GM19023 (cell line): ENCODE results near the gene FOXF2.

ENCODE experiments used
- ATAC-seq: cut with Tn5 transposase; IDR thresholded peaks from one replicate; pipeline ENCODE4 v1.9.1; 2021; ENCODE audit warnings: mild to moderate bottlenecking, moderate library complexity; ENCODE audit not compliant: unreplicated experiment

FOXF2 gene

DNA sequence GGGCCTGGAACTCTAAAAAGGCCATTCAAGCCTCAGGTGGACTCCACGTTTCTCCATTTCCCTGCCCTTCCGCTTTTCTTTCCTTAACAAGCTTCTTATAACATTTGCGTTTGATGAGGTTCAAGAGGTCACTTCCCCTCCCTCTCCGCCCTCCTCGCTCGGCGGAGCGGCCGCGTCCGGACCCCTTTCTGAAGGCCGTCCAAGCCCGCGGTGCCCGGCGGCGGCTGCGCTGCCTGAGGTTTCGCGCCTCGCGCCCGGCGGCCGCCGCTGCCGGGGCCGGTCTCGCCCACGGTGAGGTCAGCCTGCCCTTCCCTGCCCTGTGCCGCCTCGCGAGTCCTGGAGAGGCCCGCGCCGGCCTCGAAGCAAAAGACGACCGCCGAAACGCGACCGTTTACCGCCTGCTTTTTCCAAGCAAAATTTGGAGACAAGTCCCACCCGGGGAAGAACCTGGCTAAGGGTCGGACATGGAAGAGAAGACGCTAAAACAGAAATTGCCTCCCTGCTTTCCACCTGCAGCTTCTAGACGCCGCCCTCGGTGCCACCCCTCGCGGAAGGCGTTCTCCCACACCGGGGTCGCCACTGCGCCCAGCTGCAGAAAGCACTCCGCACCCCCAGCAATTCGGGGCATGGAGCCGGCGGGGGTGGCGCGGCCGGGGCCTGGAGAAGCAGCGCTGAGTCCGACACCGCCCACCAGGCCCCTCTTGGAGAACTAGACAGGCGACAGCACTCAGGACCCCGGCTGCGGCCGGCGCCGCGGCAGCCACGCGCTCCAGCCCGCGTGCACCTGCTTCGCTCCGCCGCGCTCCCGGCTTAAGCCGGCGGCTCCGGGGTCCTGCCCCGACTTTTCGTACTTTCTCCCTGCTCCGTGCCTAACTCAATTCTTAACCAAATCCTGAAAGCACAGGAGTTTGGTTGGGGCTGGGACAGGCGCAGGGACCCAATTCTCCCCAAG lies 11.0 kb upstream of the FOXF2 start:
- no peak for ATAC-seq

- ATAC-seq = no peak
Observed at GRCh38 chr6:1379017-1379787, 10.2 kb upstream of the FOXF2 start.

DNA sequence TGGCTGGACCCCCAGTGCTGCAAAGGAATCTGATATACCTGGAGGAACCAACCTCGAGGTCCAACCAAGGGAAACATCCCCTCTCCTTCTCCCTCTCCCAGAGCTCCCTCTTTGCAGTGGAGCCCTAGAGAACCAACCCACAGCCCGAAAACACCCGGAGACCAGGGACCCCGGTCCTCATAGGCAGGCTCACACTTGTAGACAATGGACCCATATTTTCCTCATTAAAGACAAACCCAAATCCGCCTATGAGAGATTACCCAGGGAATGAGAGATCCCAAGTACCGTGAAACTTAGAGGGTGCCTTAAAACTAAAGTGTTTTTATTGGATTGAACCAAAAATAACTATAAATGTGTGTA lies 9.6 kb upstream of the FOXF2 start:
- no peak for ATAC-seq

GRCh38 chr6:1380625-1381427 lies 8.6 kb upstream of the FOXF2 start:
- ATAC-seq = no peak

- ATAC-seq = no peak
Observed at GRCh38 chr6:1381481-1382330, 7.7 kb upstream of the FOXF2 start.

GRCh38 chr6:1382331-1382882 lies 7.0 kb upstream of the FOXF2 start:
- no peak for ATAC-seq

- no peak for ATAC-seq
Observed at GRCh38 chr6:1382883-1383728, 6.3 kb upstream of the FOXF2 start.

GRCh38 chr6:1383729-1384548 lies 5.4 kb upstream of the FOXF2 start:
- ATAC-seq = no peak

DNA sequence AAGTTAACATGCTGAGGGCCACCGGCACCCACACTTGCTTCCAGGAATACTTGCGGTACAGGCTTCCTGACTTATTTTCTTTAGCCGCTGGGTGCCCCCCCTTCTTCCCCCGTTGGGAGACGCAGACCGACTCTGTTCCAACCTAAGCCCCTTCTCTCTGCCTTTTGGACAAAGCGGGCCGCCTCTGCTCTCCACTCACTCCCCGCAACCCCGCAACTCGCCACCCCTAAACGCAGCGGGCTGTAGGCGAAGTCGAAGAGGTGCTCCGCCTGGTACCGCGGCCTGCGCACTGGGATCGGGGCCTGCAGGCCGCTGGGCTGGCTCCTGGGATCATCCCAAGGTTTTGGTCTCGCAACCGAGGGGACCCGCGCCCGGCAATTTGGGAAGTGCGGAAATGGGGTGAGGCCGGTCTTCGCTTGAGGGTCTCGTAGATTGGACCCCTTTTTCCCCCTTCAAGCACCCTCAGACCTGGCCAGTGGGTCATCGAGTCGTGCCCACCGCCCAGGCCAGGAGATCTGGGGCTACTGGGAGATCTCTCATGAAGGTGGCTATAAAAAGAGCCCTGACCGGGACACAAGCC lies 4.7 kb upstream of the FOXF2 start:
- no peak for ATAC-seq

- no peak for ATAC-seq
Observed at GRCh38 chr6:1385129-1386037, 4.0 kb upstream of the FOXF2 start.

GRCh38 chr6:1386038-1386709 lies 3.2 kb upstream of the FOXF2 start:
- ATAC-seq = no peak

DNA sequence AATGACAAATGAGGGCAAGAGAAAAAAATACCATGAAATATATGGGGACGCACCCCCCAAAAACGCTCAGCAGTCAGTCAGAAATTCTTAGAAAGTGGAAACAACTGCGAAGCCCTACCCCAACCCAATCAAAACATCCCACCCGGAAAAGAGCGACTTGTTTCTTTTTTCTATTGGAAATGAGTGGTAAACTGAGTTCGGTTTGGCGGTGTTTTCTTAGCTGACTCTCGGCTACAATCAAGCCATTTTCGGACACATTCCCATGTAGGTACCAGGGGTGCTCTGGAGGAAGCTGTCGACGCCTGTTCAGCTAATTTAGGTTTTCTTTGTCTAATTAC lies 1.9 kb upstream of the FOXF2 start:
- no peak for ATAC-seq

GRCh38 chr6:1387876-1388629 lies 1.3 kb upstream of the FOXF2 start:
- ATAC-seq = no peak

DNA sequence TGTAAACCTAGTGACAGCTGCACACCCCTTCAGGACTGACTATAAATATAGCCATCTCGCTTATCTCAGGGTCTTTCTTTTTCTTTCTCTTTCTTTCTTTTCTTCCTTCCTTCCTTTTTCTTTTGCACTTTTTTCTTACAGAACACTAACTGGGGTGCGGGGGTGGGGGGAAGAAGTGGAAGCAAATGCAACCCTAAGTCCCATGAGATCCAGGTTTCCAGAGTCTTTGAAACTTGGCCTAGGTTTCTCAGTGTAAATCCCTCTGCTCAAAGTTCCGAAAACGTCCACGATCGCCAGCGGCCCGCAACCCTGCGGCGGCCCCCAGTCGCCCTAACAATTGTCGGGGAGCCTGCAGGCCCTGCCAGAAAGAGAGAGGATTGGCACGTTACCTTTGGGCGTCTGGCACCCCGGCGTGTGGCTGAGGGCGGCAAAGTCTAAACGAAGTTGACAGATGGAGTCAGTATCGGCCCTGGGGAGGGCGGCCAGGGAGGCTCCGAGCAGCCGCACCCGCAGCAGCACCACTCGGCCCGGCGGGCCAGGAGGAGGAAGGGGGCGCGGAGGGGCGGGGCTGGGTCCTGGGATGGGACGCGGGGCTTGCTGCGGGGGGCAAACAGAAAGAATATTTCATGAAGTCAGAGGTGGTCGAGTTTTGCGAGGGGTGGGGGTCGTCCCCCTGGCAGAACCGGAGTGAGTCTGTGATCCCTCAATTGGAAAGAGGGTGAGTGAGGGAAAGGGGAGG lies 577 bp upstream of the FOXF2 start:
- ATAC-seq = no peak
